Fibroblast of lung (primary cell): Measurements from ENCODE around the gene UPF1.

Source experiments
- CTCF ChIP-seq, 2 donors: IDR thresholded peaks in 1 of 2; conservative IDR thresholded peaks in 1 of 2; 1 replicate in 1 of 2; 2 replicates in 1 of 2; pipeline ENCODE4 v1.5.1; 2011 to 2012; ENCODE audit warnings: low read length in 2 of 2, control low read depth in 1 of 2, inconsistent platforms in 1 of 2, low read depth in 1 of 2, mild to moderate bottlenecking in 1 of 2
- EZH2 ChIP-seq: IDR thresholded peaks from 2 replicates; pipeline ENCODE4 v1.5.1; 2012; ENCODE audit warnings: low read length, control low read depth, mild to moderate bottlenecking; ENCODE audit errors: missing control alignments

DNA sequence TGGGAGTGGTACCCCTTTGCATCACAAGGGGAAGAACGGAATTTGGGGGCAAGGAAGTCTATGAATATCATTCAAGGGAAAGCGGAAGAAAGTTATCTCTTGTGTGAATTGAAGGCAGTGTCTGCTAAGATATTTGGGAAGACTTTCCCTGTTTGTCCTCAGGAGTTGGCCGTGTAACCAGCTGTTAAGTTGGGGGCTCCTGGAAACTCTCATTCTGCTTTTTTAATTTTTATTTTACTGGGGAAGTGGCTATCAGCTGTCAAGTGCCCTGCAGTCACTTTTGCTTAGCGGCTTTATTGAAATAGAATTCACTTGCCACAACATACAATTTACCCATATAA lies 2.9 kb downstream of the UPF1 start:
- TF ChIP-seq CTCF (conservative IDR thresholded peaks at IDR 0.05 in 1 of 2, IDR thresholded peaks at IDR 0.05 in 1 of 2; ENCODE audit: low read depth in 1 of 2, low read length in 2 of 2), result no peak
- no peak for TF ChIP-seq EZH2
